Psoas muscle (tissue), 8 donors: Measurements from ENCODE around the gene BTBD9. TPM values are rescaled to one million over a fixed set of nuclear protein-coding genes. Genes with fewer than 3 reads are reported as not detected.

Experiments used
- ATAC-seq, 4 donors: fragments of 200-7000 bp; cut with Tn5 transposase; one replicate each; pipeline ENCODE4 v1.9.1; 2020; ENCODE audit warnings: moderate library complexity in 3 of 4, mild to moderate bottlenecking in 2 of 4
- DNase-seq, 2 donors: peaks; one replicate each; pipeline ENCODE4 v3.0.0-alpha.2; 2020
- H3K27ac ChIP-seq: fragments of 200-600 bp; one replicate; pipeline ENCODE4 v1.8.0; 2022
- H3K27me3 ChIP-seq, 3 donors: fragments of 200-600 bp in 1 of 3; one replicate each; pipeline versions ENCODE4 v1.6.1 to v1.8.0; 2013 to 2022; ENCODE audit warnings: low read length in 2 of 3, mild to moderate bottlenecking in 2 of 3, moderate library complexity in 1 of 3; ENCODE audit not compliant: insufficient read depth in 3 of 3
- H3K36me3 ChIP-seq, 2 donors: fragments of 200-600 bp in 1 of 2; one replicate each; pipeline versions ENCODE4 v1.6.1 to v1.8.0; 2013 to 2022; ENCODE audit warnings: low read depth in 1 of 2, mild to moderate bottlenecking in 1 of 2, moderate library complexity in 1 of 2; ENCODE audit not compliant: insufficient read depth in 1 of 2
- H3K4me1 ChIP-seq: fragments of 200-600 bp; one replicate; pipeline ENCODE4 v1.8.0; 2022
- H3K4me3 ChIP-seq: fragments of 200-600 bp; one replicate; pipeline ENCODE4 v1.8.0; 2022; ENCODE audit warnings: mild to moderate bottlenecking
- H3K9me3 ChIP-seq: fragments of 200-600 bp; one replicate; pipeline ENCODE4 v1.8.0; 2022
- WGBS, 3 donors: extraction: QIAGEN DNeasy Blood & Tissue Kit; methylation state at CpG; one replicate each; pipeline versions ENCODE4 v1.1.6 to v1.1.7; 2013; 5-methylcytosine and 5-hydroxymethylcytosine counted together
- intact Hi-C, 2 donors: fragments of 100-400 bp; cut with DNase I; formaldehyde crosslinking; loops; one replicate each; pipeline versions ENCODE4 v1.11.0 to v1.14.2; 2022
- polyA plus RNA-seq, 3 donors: library from polyadenylated mRNA; stranded (reverse); fragments of 200-250 nt; gene quantifications; one replicate each; pipeline ENCODE4 v1.2.3, GENCODE V29; 2013
- total RNA-seq, 4 donors: library from RNA; stranded (reverse); fragmentation: NEBNext Ultra II Directional in 2 of 4; extraction: Animal tissue kit (Norgen Biotek cat#: 25700) in 2 of 4; gene quantifications; one replicate each; pipeline versions ENCODE4 v1.2.1 to v1.2.4, GENCODE V29; 2021 to 2023
- TF ChIP-seq, protein P1 (sequence below): fragments of 200-600 bp; IDR thresholded peaks from one replicate; pipeline ENCODE4 v1.8.0; 2022; ENCODE audit warnings: antibody characterized with exemption
- donor health status: healthy with polysubstance abuse.
- donor health status: DM: no; HTN: no; CAD: no; lungs with moderate emphysema.
- donor health status: Bipolar disorder and iron deficiency.
- donor health status: healthy.
- donor health status: DM: yes; HTN: yes; CAD: no.
- donor health status: DM: no; HTN: no; CAD: no.
- donor health status: DM: no; HTN: no; CAD: no.
- donor health status: DM: yes; HTN: yes; CAD: no.

BTBD9 gene
- total and polyA plus RNA-seq, 7 donors: 2.3 to 10.9 (median 8.4) TPM

DNA sequence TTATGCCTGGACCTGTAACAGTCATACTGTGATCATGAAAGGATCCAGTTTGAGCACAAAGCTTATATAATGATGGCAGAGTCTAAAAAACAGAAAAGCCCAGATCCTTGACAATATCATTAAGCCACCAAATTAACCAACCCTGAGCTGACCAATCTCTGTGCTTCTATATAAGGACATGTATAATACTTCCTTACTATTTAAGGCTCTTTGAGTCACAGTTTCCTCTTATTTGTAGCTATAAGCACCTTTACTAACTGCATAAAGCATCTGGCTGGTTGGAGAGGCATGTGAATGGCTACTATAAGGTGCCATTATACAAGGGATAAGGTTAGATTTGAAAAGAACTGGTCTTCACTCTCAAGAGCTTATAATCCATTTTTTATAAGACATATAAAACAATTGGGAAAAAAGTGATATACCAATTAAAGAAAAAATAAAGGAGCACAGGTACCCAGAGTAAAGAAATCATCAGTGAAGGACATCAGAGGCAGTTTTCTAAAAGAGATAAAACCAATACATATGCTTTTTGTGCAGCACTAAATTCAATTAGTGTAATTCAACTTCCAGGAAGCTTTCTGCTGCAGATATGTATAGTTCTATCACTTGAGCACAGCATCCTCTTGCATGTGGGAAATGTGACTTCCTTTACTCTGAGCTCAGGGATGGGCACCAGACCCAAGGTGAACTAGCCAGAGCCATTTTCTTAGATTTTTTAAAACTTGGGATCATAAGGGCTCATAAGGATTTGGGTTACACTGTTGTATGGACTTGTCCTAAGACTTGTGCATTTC is 121.0 kb downstream of the BTBD9 start:
- TF ChIP-seq, protein P1, sequence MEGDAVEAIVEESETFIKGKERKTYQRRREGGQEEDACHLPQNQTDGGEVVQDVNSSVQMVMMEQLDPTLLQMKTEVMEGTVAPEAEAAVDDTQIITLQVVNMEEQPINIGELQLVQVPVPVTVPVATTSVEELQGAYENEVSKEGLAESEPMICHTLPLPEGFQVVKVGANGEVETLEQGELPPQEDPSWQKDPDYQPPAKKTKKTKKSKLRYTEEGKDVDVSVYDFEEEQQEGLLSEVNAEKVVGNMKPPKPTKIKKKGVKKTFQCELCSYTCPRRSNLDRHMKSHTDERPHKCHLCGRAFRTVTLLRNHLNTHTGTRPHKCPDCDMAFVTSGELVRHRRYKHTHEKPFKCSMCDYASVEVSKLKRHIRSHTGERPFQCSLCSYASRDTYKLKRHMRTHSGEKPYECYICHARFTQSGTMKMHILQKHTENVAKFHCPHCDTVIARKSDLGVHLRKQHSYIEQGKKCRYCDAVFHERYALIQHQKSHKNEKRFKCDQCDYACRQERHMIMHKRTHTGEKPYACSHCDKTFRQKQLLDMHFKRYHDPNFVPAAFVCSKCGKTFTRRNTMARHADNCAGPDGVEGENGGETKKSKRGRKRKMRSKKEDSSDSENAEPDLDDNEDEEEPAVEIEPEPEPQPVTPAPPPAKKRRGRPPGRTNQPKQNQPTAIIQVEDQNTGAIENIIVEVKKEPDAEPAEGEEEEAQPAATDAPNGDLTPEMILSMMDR: no peak
- intact Hi-C loops: no loop called here

DNA sequence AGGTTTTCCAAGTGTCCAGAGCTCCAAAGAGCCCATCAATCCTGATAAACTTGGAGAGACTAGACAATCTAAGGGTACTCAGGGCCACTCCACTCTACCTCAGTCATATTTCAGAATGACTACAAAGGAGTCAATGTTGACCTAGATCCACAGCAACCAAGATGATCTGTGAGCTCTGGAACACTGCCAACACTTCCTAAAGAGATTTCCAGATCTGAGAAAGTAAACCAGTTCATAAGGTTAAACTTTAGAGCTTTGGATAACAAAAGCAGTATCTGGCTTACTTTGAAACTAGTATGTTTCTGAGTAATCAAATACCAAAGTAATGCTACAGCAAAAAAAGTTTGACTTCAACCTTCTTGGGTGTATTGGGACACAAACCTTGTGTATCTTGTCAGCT is 122.7 kb downstream of the BTBD9 start:
- Histone ChIP-seq H3K36me3 (no peaks in the 10 kb centered on the region), H3K9me3 (no peaks in the 10 kb centered on the region), H3K4me3 (no peak overlapping the region), H3K27ac (no peak overlapping the region), H3K27me3 (no peaks in the 10 kb centered on the region), H3K4me1 (no peaks in the 10 kb centered on the region)
- TF ChIP-seq, protein P1: no peak
- no peak for ATAC-seq
- intact Hi-C loops: no loop called here
- DNase-seq: no peak

More for the DNA sequence above, 121.0 kb downstream of the BTBD9 start:
- Histone ChIP-seq H3K27me3 (no peaks in the 10 kb centered on the region), H3K9me3 (no peaks in the 10 kb centered on the region), H3K4me3 (no peak overlapping the region), H3K4me1 (no peaks in the 10 kb centered on the region), H3K36me3 (no peaks in the 10 kb centered on the region), H3K27ac (no peak overlapping the region)
- ATAC-seq: no peak
- no peak for DNase-seq

DNA sequence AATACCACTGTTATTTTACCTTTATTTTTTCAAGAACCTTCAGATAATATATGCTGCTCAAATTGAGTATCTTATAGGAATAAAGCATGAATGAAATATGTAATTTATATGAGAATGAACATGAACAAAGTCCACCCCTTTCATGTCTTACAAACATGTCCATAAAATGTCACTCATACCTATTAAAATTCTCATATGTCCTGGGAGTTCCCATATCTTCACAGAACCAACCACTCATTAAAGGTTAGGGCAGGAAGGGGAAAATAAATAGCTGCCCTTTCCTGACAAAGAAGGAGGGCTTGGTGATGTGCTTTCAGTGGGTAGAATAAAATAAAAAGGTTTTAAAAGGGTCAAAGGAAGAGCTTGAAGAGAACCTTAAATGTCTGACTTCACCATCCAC is 125.3 kb downstream of the BTBD9 start:
- Histone ChIP-seq H3K4me3 (no peak overlapping the region), H3K36me3 (no peaks in the 10 kb centered on the region), H3K27ac (no peak overlapping the region), H3K4me1 (peaks cover 4% of the 10 kb centered on the region), H3K27me3 (no peaks in the 10 kb centered on the region), H3K9me3 (no peaks in the 10 kb centered on the region)
- DNase-seq (no peak), ATAC-seq (no peak)
- TF ChIP-seq, protein P1: no peak
- intact Hi-C loops: no loop called here

DNA sequence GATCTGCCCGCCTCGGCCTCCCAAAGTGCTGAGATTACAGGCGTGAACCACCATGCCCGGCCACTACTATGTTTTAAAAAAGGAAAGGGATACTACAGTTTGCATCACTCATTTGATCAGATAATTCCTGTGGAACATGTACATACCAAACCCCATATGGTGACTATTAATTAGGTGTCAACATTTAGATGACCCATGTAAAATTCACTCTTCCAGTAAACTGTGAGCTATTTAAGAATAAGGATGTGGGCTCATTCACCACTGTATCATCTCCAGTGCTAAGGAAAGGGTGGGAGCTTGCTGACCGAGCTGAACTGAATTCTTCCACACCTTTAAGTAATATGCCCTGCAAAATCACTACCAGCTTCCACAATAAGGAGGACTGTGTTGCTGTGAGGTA is 127.5 kb downstream of the BTBD9 start:
- 94 to 100% (median 97%) methylated on average over 5 of the region's 5 CpGs for WGBS, 3 donors
- H3K36me3 ChIP-seq: no peaks in the 10 kb centered on the region
- TF ChIP-seq, protein P1: no peak
- H3K4me3 ChIP-seq: no peak overlapping the region
- ATAC-seq: no peak
- no peak overlapping the region for H3K27ac ChIP-seq
- intact Hi-C loops: no loop called here
- no peaks in the 10 kb centered on the region for H3K27me3 ChIP-seq
- no peaks in the 10 kb centered on the region for H3K9me3 ChIP-seq
- no peak for DNase-seq
- H3K4me1 ChIP-seq: peaks cover 17% of the 10 kb centered on the region

DNA sequence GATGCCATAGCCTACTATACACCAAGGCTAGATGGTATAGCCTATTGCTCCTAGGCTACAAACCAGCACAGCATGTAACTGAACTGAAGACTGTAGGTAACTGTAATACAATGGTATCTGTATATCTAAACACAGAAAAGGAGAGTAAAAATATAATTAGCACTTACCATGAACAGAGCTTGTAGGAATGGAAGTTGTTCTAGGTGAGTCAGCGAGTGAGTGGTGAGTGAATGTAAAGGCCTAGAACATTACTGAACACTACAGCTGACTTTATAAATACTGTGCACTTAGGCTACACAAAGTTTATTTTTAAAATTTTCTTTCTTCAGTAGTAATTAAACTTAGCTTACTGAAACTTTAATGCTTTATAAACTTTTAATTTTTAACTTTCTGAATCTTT is 129.5 kb downstream of the BTBD9 start:
- no peak overlapping the region for H3K4me3 ChIP-seq

More for the DNA sequence above, 129.5 kb downstream of the BTBD9 start:
- no peaks in the 10 kb centered on the region for H3K27me3 ChIP-seq
- WGBS, 3 donors: 98 to 100% (median 99%) methylated on average over 1 of the region's 1 CpG
- H3K4me1 ChIP-seq: peaks cover 27% of the 10 kb centered on the region
- no peaks in the 10 kb centered on the region for H3K9me3 ChIP-seq
- intact Hi-C loops: no loop called here
- H3K36me3 ChIP-seq: no peaks in the 10 kb centered on the region
- no peak for DNase-seq
- TF ChIP-seq, protein P1: no peak
- ATAC-seq: no peak
- no peak overlapping the region for H3K27ac ChIP-seq
